Subcutaneous abdominal adipose tissue (tissue), 5 donors: ENCODE data around the gene DPP6.

Experiments used
- H3K27ac ChIP-seq: one replicate; pipeline ENCODE4 v1.7.0; 2013; ENCODE audit warnings: low read depth, mild to moderate bottlenecking, inconsistent platforms, low read length, moderate library complexity
- H3K27me3 ChIP-seq, 5 donors: one replicate each; pipeline ENCODE4 v1.7.0; 2013; ENCODE audit warnings: low read length in 5 of 5, inconsistent platforms in 1 of 5; ENCODE audit not compliant: control insufficient read depth in 5 of 5, insufficient read depth in 4 of 5
- H3K36me3 ChIP-seq, 5 donors: one replicate each; pipeline ENCODE4 v1.7.0; 2013; ENCODE audit warnings: low read length in 5 of 5; ENCODE audit not compliant: control insufficient read depth in 5 of 5, insufficient read depth in 5 of 5
- H3K4me1 ChIP-seq, 5 donors: one replicate each; pipeline ENCODE4 v1.7.0; 2013; ENCODE audit warnings: low read length in 5 of 5, mild to moderate bottlenecking in 3 of 5, moderate library complexity in 1 of 5; ENCODE audit not compliant: control insufficient read depth in 5 of 5, insufficient read depth in 5 of 5
- H3K4me3 ChIP-seq, 5 donors: one replicate each; pipeline ENCODE4 v1.7.0; 2013; ENCODE audit warnings: low read length in 5 of 5, low read depth in 1 of 5
- H3K9ac ChIP-seq, 5 donors: one replicate each; pipeline ENCODE4 v1.7.0; 2013; ENCODE audit warnings: low read length in 5 of 5, mild to moderate bottlenecking in 4 of 5, moderate library complexity in 3 of 5
- H3K9me3 ChIP-seq, 5 donors: one replicate each; pipeline ENCODE4 v1.7.0; 2013; ENCODE audit warnings: low read length in 5 of 5; ENCODE audit not compliant: control insufficient read depth in 5 of 5
- donor health status: healthy.
- donor health status: healthy.
- donor health status: healthy.
- donor health status: healthy.
- donor health status: healthy.

DPP6 gene

DNA sequence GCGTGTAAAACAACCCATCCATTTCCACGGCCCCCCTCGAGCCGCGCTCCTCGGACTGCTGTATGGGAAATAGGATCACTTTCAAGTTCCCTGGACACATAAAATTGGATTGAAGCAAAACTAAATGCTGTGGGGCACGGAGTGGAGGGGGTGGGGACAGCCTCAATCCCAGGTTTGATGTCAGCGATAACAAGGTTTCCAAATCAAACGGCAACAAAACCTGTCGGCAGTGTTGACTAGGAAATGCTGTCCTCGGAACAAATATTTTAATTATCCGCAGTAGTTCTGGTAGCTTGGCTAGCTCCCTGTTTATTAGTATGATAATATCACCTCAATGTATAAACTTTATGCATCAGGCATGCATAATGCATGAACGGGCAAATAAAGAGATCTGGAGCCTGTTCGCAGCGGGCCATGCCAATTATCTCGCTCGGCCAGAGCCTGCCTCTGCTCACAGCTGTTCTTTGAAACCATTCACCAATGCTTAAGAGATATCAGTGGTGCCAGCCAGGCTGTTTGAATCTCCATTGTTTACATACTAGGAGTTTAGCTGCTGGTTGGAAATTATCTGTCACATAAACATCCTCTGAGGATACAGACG, 789.6 kb downstream of the DPP6 start:
- Histone ChIP-seq H3K9ac (no peak overlapping the region), H3K4me1 (no peaks in the 10 kb centered on the region), H3K27me3 (peaks cover 0 to 16% (median 5%) of the 10 kb centered on the region in 5 donors), H3K36me3 (no peaks in the 10 kb centered on the region), H3K27ac (no peak overlapping the region), H3K9me3 (peaks cover 0 to 4% (median 0%) of the 10 kb centered on the region in 5 donors), H3K4me3 (no peak overlapping the region)

DNA sequence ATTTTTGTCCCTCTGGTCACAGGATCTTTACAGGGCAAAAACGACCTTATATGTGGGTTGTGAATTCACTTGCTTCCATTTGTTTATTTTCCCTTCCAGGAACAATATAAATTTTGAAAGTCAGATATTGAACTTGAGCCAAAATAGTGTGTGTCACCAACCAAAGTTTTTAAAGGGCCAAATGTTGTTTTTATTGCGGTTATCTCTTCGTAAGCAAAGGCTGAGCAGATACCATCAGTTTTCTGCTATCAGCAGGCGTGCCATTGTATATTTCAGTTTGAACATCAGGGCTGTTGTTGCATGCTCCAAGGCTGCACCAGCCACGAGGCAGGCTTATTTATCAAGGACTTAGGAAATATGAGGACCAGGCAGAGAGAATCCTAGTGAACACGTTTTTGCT, 790.4 kb downstream of the DPP6 start:
- peaks cover 0 to 3% (median 0%) of the 10 kb centered on the region in 5 donors for H3K9me3 ChIP-seq
- no peak overlapping the region for H3K4me3 ChIP-seq
- peaks cover 0 to 11% (median 2%) of the 10 kb centered on the region in 5 donors for H3K27me3 ChIP-seq
- H3K4me1 ChIP-seq = no peaks in the 10 kb centered on the region
- H3K9ac ChIP-seq = no peak overlapping the region
- H3K27ac ChIP-seq = no peak overlapping the region
- no peaks in the 10 kb centered on the region for H3K36me3 ChIP-seq

DNA sequence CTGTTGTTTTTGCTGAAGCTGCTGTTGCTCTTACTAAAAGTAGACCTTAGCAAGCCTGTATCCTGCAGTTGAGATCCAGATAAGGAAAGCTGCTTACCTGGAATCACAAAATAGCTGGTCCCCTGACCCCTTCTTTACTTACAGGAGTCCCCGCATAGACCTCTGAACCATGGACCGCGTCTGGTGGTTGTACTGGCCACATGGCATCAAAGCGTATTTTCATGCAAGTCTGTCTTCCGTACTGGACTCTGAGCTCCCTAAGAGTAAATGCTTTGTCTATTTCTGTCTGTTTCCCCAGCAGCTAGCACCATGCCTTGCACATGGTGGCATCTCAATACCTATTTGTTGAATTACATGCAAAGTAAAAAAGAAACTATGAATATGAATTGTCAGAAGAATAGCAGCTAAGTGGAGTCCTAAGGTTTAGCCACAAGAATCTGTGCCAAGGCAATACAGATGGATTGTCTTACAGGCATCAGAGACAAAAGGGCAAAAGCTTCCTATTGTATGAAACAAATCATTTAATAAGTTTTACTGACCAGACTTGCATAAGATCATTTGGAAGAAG, 791.6 kb downstream of the DPP6 start:
- peaks cover 0 to 3% (median 0%) of the 10 kb centered on the region in 5 donors for H3K9me3 ChIP-seq
- no peaks in the 10 kb centered on the region for H3K4me1 ChIP-seq
- no peak overlapping the region for H3K4me3 ChIP-seq
- H3K36me3 ChIP-seq = no peaks in the 10 kb centered on the region
- peaks cover 0 to 9% (median 2%) of the 10 kb centered on the region in 5 donors for H3K27me3 ChIP-seq
- no peak overlapping the region for H3K27ac ChIP-seq
- no peak overlapping the region for H3K9ac ChIP-seq

DNA sequence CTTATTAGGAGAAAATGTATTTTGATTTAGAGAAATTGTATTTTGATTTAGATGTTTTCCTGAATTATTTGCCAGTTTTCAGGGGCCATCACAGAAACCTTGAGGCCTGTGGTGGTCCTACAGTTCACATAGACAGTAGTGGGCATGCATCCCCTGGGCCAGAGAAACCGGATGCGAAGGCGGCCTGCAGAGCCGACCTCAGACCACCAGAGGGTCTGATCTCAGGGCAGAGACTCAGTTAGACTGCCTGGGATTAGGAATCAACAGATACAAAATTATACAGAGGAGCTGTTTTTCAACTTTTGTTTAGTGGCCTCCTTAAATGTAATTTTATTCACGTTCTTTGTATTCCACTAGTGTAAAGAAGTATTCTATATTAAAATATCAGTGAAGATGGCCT, 792.3 kb downstream of the DPP6 start:
- Histone ChIP-seq H3K9me3 (peaks cover 0 to 4% (median 0%) of the 10 kb centered on the region in 5 donors), H3K27ac (no peak overlapping the region), H3K36me3 (no peaks in the 10 kb centered on the region), H3K9ac (no peak overlapping the region), H3K4me3 (no peak overlapping the region), H3K27me3 (peaks cover 0 to 9% (median 2%) of the 10 kb centered on the region in 5 donors), H3K4me1 (no peaks in the 10 kb centered on the region)

DNA sequence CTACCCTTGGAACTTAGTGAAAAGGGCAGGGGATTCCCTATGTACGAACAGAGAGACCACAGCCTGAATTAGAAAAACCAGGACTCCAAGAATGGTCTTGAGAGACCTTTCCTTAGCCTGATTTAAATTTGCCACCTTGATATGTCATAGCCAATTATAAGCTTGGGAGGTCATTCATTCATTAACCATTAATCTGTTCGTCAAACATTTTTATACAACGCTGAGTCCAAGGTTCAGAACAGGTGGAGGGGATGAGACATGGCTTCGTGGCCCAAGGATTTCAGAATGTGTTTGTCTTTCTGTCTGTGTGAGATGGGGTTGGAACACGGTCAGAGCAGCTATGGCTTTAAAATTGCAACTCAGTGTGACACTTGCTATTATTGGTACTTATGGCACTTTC, 792.8 kb downstream of the DPP6 start:
- H3K9me3 ChIP-seq = peaks cover 0 to 9% (median 0%) of the 10 kb centered on the region in 5 donors
- no peak overlapping the region for H3K9ac ChIP-seq
- H3K4me1 ChIP-seq = no peaks in the 10 kb centered on the region
- H3K27me3 ChIP-seq = peaks cover 0 to 5% (median under 1%) of the 10 kb centered on the region in 5 donors
- no peak overlapping the region for H3K4me3 ChIP-seq
- H3K27ac ChIP-seq = no peak overlapping the region
- H3K36me3 ChIP-seq = no peaks in the 10 kb centered on the region

DNA sequence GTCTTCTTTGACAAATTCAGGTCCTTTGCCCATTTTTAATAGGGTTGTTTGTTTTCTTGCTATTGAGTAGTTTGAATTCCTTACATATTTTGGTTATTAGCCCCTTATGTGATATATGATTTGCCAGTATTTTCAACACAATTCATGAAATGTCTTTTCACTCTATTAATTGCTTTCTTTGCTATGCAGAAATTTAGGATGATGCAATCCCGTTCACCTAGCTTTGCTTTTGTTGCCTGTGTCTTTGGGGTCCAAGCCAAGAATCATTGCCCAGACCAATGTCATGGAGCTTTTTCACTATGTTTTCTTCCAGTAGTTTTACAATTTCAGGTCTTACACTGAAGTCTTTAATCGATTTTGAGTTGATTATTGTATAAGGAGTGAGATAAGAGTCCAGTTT, 796.3 kb downstream of the DPP6 start:
- Histone ChIP-seq H3K4me1 (no peaks in the 10 kb centered on the region), H3K36me3 (no peaks in the 10 kb centered on the region), H3K27ac (no peak overlapping the region), H3K9ac (no peak overlapping the region), H3K9me3 (peaks cover 0 to 23% (median 10%) of the 10 kb centered on the region in 5 donors), H3K4me3 (no peak overlapping the region), H3K27me3 (peaks cover 0 to 3% (median 0%) of the 10 kb centered on the region in 5 donors)

DNA sequence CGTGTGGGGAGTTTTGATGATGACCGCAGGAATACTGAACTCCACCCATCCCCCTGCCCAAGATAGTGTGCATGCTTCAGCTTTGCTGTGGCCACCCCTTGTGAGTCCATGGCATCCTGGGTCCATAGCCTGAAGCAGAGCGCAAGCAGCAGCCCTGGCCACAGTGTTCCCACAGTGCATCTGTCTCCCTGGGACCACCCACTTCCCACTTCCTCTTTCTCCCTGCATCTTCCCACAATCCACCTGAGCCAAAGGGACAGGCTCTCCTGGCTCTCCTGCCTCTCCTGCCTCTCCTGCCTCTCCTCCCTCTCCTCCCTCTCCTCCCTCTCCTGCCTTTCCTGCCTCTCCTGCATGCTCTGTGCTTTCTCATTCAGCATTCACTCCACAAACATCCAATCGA, 800.0 kb downstream of the DPP6 start:
- Histone ChIP-seq H3K36me3 (no peaks in the 10 kb centered on the region), H3K9me3 (peaks cover 0 to 22% (median 10%) of the 10 kb centered on the region in 5 donors), H3K4me1 (no peaks in the 10 kb centered on the region), H3K4me3 (no peak overlapping the region), H3K9ac (no peak overlapping the region), H3K27me3 (no peaks in the 10 kb centered on the region), H3K27ac (no peak overlapping the region)

DNA sequence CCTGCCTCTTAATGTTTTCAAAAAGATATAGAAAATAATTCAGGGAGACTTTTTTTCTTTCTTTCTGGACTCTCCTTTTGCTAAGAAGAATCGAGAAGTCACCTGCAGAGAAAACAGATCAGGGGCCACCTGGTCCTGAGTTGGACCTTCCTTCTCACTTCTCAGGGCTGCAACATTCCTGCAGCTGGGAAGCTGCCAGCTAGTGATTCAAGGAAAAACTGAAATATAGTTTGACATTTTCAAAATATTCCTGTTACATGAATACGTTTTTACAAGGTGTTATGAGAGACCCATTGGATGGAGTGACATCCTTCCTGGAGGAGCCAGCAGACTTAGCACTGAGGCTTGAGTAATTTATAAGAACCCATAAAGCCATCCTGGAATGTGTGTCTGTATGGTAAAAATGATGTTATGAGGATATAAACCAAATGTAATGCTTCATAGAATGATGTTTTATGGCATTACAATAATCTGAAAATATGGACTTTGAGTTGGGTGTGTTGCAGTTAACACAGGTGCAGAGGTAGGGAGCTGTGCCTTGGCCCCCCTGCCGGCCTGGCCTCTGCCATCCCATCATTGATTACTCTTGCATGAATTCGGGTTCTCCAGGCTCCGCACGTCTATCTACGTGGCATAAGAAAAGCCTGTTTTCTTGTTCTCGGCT, 801.0 kb downstream of the DPP6 start:
- no peak overlapping the region for H3K27ac ChIP-seq
- H3K27me3 ChIP-seq = no peaks in the 10 kb centered on the region
- H3K36me3 ChIP-seq = no peaks in the 10 kb centered on the region
- H3K4me1 ChIP-seq = no peaks in the 10 kb centered on the region
- no peak overlapping the region for H3K4me3 ChIP-seq
- no peak overlapping the region for H3K9ac ChIP-seq
- H3K9me3 ChIP-seq = peaks cover 0 to 22% (median 10%) of the 10 kb centered on the region in 5 donors

DNA sequence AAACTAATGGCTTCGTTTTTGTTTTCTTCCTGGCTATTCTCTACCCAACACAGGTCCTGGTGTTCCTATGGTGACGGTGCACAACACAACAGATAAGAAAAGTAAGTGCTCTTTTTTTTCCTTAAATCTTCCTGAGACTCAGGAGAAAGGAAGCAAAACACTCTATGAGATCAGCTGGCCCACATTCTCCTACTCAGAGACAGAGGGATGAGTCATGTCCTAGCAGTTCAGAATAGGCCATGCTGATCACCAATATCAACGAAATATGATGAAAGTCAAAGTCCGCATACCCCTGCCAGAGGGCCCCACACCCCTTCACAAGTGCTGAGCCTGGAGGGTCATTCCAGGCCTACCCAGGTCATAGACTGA, 801.5 kb downstream of the DPP6 start:
- Histone ChIP-seq H3K9me3 (peaks cover 0 to 22% (median 10%) of the 10 kb centered on the region in 5 donors), H3K27me3 (no peaks in the 10 kb centered on the region), H3K27ac (no peak overlapping the region), H3K4me3 (no peak overlapping the region), H3K36me3 (no peaks in the 10 kb centered on the region), H3K9ac (no peak overlapping the region), H3K4me1 (no peaks in the 10 kb centered on the region)

DNA sequence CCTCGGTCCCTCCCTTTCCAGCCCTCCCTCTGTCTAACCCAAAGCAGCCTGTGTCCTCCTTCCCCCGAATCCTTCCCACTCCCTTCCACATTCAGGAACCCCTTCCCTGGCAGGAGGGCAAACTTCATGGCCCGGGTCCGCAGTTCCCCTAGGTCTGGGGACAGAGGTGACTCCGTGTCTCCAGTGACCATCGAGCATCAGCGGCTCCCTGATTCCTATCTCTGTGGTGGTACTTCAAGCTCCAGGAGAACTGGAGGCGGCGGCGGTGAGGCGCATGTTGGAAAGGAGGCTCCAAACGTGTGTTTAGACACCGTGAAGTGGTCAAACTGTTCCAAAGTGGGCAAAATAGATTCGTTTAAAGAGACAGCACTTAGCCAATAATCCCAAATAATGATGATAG, 802.6 kb downstream of the DPP6 start:
- Histone ChIP-seq H3K4me1 (no peaks in the 10 kb centered on the region), H3K9me3 (peaks cover 0 to 17% (median 10%) of the 10 kb centered on the region in 5 donors), H3K27me3 (no peaks in the 10 kb centered on the region), H3K9ac (no peak overlapping the region), H3K4me3 (no peak overlapping the region), H3K36me3 (no peaks in the 10 kb centered on the region), H3K27ac (no peak overlapping the region)
